Measurements from ENCODE around the gene DROSHA.
"Not testable (repeated sequence)": the region's sequence is repeated elsewhere in the genome, so short reads cannot be mapped to it uniquely, and the experiment has no call there.

The DROSHA gene

DNA sequence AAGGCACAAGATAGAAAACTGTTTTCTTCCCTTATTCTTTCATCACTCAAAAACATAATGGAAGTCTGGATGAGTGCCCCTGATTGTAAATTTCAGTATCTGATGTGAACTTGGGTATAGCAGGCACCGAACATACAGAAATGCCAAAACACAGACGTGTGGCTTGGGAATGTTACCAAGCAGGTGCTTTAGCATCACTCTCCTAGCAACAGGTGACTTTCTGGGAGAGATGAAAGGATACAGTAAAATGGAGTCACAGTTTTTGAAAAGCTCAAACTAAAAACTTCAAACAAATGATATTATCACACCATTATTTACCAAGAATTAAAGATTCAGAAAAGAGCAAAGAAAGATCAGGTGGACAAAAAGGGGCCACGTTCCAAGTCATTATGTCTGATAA, 130.2 kb downstream of the DROSHA start:
- TF ChIP-seq, protein P1, sequence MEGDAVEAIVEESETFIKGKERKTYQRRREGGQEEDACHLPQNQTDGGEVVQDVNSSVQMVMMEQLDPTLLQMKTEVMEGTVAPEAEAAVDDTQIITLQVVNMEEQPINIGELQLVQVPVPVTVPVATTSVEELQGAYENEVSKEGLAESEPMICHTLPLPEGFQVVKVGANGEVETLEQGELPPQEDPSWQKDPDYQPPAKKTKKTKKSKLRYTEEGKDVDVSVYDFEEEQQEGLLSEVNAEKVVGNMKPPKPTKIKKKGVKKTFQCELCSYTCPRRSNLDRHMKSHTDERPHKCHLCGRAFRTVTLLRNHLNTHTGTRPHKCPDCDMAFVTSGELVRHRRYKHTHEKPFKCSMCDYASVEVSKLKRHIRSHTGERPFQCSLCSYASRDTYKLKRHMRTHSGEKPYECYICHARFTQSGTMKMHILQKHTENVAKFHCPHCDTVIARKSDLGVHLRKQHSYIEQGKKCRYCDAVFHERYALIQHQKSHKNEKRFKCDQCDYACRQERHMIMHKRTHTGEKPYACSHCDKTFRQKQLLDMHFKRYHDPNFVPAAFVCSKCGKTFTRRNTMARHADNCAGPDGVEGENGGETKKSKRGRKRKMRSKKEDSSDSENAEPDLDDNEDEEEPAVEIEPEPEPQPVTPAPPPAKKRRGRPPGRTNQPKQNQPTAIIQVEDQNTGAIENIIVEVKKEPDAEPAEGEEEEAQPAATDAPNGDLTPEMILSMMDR (IDR thresholded peaks at IDR 0.05; ENCODE audit: borderline replicate concordance, insufficient read depth, low read depth, low read length): no peak
- H3K4me3 ChIP-seq (ENCODE audit: low read depth, low read length): no peak overlapping the region

DNA sequence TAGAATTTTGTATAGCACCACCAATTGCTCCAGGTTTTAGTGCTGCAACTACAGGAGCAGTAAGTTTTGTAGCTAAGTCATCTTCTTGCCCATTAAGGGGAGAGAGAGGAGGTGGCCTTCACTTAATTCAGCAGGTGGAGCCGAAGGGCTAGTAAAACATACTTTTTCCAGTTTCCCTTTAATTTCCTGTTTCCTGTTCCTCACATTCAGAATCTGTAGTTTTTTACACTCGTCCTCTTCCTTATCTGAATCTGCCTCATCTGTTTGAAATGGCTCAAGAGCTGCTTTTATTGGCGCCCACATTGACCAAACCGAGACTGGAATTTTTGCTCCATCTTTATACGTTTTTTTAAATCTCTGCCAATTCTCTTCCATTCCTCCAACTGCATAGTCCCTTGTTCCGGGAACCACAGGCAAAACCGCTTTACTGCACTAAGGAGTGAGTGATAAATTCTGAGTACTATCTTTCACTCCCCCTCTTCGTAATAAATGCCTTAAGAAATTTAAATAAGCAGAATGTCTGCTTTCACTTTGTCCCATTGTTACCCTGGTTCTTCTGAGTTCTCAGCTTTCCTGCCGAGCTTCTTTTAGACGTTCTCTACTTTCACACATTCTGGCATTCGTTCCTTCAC, 133.9 kb downstream of the DROSHA start:
- TF ChIP-seq, protein P1 (IDR thresholded peaks at IDR 0.05; ENCODE audit: borderline replicate concordance, insufficient read depth, low read depth, low read length): no peak
- no peak overlapping the region for H3K4me3 ChIP-seq (ENCODE audit: low read depth, low read length)

DNA sequence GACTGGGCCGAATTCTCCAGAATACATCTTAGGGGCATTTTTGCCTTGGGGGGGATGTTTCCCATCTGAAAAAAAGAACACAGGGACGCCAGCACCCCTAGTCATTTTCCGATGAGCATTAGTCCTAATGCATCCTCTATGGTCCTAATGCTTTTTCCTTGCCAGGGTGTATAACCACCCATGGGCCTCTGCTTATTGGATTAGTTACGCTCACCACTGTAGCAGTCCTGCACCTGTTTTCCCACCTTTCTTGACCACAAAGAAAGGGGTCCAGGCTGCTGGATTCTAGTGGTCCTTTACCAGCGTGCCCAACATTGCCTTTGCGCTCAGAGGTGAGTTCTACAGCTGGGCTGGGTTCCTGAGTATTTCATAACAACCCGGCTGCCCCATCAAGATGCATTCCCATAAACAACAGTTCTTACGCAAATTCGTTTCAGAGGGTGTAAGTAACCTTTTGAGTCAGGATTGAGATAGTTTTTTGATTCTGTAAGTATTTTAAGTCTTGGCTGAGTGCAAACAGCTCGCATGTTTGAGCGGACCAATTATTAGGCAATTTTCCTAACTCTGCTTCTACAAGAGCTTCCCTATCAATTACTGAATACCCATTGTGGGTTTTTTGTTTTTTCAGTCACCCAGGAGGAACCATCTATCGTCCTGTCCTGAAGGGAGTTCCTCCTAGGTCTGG, 135.1 kb downstream of the DROSHA start:
- TF ChIP-seq, protein P1 (IDR thresholded peaks at IDR 0.05; ENCODE audit: borderline replicate concordance, insufficient read depth, low read depth, low read length): no peak
- H3K4me3 ChIP-seq (ENCODE audit: low read depth, low read length): no peak overlapping the region

DNA sequence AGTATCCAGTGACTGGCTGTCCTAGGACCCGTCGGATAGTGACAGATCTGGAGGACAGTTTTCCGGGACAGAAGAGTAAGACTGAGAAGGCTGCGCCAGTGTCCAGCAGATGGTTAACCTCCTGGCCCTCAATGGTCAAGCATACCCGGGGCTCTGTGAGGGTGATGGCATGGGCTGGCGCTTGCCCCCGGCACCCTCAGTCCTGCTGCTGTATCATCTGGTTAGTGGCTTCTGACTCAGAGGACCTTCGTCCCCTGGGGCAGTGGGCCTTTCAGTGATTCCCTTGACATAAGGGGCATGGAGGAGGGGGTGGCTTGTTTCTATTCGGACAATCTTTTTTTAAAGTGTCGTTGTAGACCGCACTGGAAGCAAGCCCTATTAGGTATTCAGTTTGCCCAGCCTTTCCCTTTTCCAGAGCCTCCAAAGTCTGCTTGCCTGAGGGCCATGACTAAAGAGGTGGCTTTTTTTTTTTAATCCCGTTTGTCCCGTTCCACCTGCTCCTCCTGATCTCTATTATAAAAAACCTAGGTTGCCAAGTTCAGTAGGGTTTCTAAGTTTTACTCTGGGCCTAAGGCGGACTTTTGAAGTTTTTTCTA, 136.3 kb downstream of the DROSHA start:
- not testable (repeated sequence) for H3K4me3 ChIP-seq (ENCODE audit: low read depth, low read length)

DNA sequence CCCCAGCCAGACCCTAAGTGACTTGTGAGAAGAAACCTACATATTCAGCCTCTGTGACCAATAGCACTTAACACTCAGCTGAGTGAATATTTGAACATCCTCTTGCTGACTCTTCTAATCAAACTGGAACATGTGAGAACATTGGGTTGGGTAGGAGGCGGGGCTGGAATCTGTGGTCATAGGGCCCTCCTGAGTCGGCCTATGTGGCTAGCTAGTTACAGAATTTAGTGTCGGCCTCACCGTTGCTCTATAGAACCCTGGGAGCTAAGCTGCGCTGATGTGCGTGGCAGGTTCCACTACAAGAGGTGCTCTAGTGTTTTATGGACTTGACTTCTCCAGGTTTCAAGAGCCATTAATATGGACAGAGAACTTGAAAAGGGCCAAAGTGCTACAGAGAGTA, 138.8 kb downstream of the DROSHA start:
- TF ChIP-seq, protein P1 (IDR thresholded peaks at IDR 0.05; ENCODE audit: borderline replicate concordance, insufficient read depth, low read depth, low read length): no peak
- H3K4me3 ChIP-seq (ENCODE audit: low read depth, low read length): no peak overlapping the region

DNA sequence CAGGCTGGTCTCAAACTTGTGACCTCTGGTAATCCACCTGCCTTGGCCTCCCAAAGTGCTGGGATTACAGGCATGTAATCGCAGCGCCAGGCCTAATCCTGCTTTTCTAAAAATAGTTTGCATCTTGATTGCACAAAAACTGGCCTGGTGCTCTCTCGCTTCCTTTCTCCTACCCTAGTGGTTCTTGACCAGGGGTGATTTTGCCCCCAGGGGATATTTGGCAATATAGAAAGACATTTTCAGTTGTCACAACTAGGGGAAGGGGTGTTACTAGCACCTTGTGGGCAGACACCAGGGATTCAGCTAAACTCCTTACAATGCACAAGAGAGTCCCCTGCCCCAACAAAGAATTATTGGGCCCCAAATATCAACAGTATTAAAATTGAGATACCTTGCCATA, 139.8 kb downstream of the DROSHA start:
- TF ChIP-seq, protein P1 (IDR thresholded peaks at IDR 0.05; ENCODE audit: borderline replicate concordance, insufficient read depth, low read depth, low read length): no peak
- H3K4me3 ChIP-seq (ENCODE audit: low read depth, low read length): no peak overlapping the region

DNA sequence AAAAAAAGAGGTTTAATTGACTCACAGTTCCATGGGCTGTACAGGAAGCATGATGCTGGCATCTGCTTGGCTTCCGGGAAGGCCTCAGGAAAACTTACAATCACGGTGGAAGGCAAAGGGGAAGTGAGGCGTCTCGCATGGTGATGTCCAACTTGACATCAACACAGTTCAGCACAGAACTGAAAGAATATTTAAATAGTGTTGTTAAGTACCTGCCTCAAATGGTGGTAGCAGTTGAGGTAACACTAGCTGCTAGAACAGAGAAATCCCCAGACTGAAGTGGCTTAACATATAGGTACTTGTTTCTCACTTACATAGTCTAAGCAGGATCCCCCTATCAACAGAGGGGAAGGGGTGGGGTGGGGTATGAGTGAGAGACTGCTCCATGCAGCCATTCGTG, 141.6 kb downstream of the DROSHA start:
- TF ChIP-seq, protein P1 (IDR thresholded peaks at IDR 0.05; ENCODE audit: borderline replicate concordance, insufficient read depth, low read depth, low read length): no peak
- H3K4me3 ChIP-seq (ENCODE audit: low read depth, low read length): no peak overlapping the region

Data from GM12875 (cell line).